ENCODE results near the gene NINL.

NINL gene

GRCh38 chr20:25547063-25547462 lies 38.3 kb downstream of the NINL start:
- no peak overlapping the region for H3K4me2 ChIP-seq (ENCODE audit: low read length)
- H3K9me3 ChIP-seq (ENCODE audit: control insufficient read depth, insufficient read depth, low read length) = no peaks in the 10 kb centered on the region
- H3K4me3 ChIP-seq (ENCODE audit: low read length) = no peak overlapping the region
- H3K36me3 ChIP-seq (ENCODE audit: control insufficient read depth, low read length) = no peaks in the 10 kb centered on the region
- no peaks in the 10 kb centered on the region for H3K9me2 ChIP-seq (replicated peaks; ENCODE audit: control insufficient read depth, low read length)
- H3F3A ChIP-seq (ENCODE audit: control insufficient read depth, insufficient read depth) = no peaks in the 10 kb centered on the region
- TF ChIP-seq CTCF (IDR thresholded peaks at IDR 0.05; ENCODE audit: low read depth, low read length, poor library complexity, severe bottlenecking) (no peak), EZH2phosphoT487 (IDR thresholded peaks at IDR 0.05; ENCODE audit: borderline replicate concordance, low read length) (no peak)
- H3K27me3 ChIP-seq (ENCODE audit: control insufficient read depth, low read length) = no peaks in the 10 kb centered on the region
- H3K79me2 ChIP-seq (ENCODE audit: control insufficient read depth, low read length) = no peaks in the 10 kb centered on the region
- H3K4me1 ChIP-seq (ENCODE audit: control insufficient read depth, low read length) = peaks cover 2% of the 10 kb centered on the region
- no peak overlapping the region for H3K27ac ChIP-seq (ENCODE audit: low read depth, low read length)
- H4K20me1 ChIP-seq (ENCODE audit: control insufficient read depth, insufficient read depth, low read depth, low read length) = no peaks in the 10 kb centered on the region

GRCh38 chr20:25546048-25546447 lies 39.3 kb downstream of the NINL start:
- Histone ChIP-seq H3K27ac (ENCODE audit: low read depth, low read length) (no peak overlapping the region), H3K4me2 (ENCODE audit: low read length) (no peak overlapping the region), H3K4me3 (ENCODE audit: low read length) (no peak overlapping the region), H3K36me3 (ENCODE audit: control insufficient read depth, low read length) (no peaks in the 10 kb centered on the region), H3K9me3 (ENCODE audit: control insufficient read depth, insufficient read depth, low read length) (no peaks in the 10 kb centered on the region), H3K4me1 (ENCODE audit: control insufficient read depth, low read length) (peaks cover 13% of the 10 kb centered on the region), H3F3A (ENCODE audit: control insufficient read depth, insufficient read depth) (no peaks in the 10 kb centered on the region), H3K79me2 (ENCODE audit: control insufficient read depth, low read length) (no peaks in the 10 kb centered on the region), H4K20me1 (ENCODE audit: control insufficient read depth, insufficient read depth, low read depth, low read length) (no peaks in the 10 kb centered on the region), H3K27me3 (ENCODE audit: control insufficient read depth, low read length) (no peaks in the 10 kb centered on the region), H3K9me2 (replicated peaks; ENCODE audit: control insufficient read depth, low read length) (no peaks in the 10 kb centered on the region)
- TF ChIP-seq CTCF (IDR thresholded peaks at IDR 0.05; ENCODE audit: low read depth, low read length, poor library complexity, severe bottlenecking) = no peak
- no peak for TF ChIP-seq EZH2phosphoT487 (IDR thresholded peaks at IDR 0.05; ENCODE audit: borderline replicate concordance, low read length)

- H3K79me2 ChIP-seq (ENCODE audit: control insufficient read depth, low read length) = no peaks in the 10 kb centered on the region
- H3K27ac ChIP-seq (ENCODE audit: low read depth, low read length) = no peak overlapping the region
- no peaks in the 10 kb centered on the region for H3K27me3 ChIP-seq (ENCODE audit: control insufficient read depth, low read length)
Measured at GRCh38 chr20:25545171-25545570, 40.2 kb downstream of the NINL start.

More at GRCh38 chr20:25545171-25545570, 40.2 kb downstream of the NINL start:
- no peak for TF ChIP-seq CTCF (IDR thresholded peaks at IDR 0.05; ENCODE audit: low read depth, low read length, poor library complexity, severe bottlenecking)
- no peak for TF ChIP-seq EZH2phosphoT487 (IDR thresholded peaks at IDR 0.05; ENCODE audit: borderline replicate concordance, low read length)
- Histone ChIP-seq H3K4me1 (ENCODE audit: control insufficient read depth, low read length) (peaks cover 21% of the 10 kb centered on the region), H3K4me2 (ENCODE audit: low read length) (no peak overlapping the region), H3K9me3 (ENCODE audit: control insufficient read depth, insufficient read depth, low read length) (no peaks in the 10 kb centered on the region), H3F3A (ENCODE audit: control insufficient read depth, insufficient read depth) (no peaks in the 10 kb centered on the region), H4K20me1 (ENCODE audit: control insufficient read depth, insufficient read depth, low read depth, low read length) (no peaks in the 10 kb centered on the region), H3K9me2 (replicated peaks; ENCODE audit: control insufficient read depth, low read length) (no peaks in the 10 kb centered on the region), H3K36me3 (ENCODE audit: control insufficient read depth, low read length) (no peaks in the 10 kb centered on the region), H3K4me3 (ENCODE audit: low read length) (no peak overlapping the region)

Measured in DOHH2 (cell line).